Measurements from ENCODE around the gene ABCF2. TPM values are rescaled to one million over a fixed set of nuclear protein-coding genes. Genes with fewer than 3 reads are reported as not detected.

ABCF2 gene
- total RNA-seq, 4 donors from 2014 or later: 27.0 to 44.7 (median 40.5) TPM

DNA sequence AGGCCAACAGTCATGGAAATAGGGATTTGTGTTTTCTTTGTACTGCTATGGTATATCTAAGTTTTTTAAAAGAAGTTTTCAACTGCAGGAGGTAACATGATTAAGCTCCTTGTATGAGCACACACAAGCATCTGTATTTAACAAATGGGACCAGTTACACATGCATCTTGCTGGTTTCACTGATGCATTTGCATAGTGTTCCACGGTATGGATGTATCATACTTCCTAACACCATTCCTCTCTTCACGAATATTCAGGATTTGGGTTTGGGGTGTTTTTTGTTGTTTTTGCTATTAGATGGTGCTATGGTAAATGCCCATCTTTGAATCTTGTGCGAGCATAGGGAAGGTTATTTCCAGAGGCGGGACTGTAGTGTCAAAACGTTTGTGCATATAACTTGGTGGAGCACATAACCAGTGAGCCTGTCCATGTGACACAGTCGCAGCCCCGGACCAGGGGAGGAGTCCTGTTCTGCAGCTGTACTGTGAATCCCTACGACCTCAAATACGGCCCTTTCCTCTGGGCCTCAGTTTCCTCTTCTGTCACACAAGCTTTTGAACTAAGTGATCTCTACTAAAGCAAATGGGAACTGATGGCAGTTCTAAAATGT, 18.6 kb downstream of the ABCF2 start:
- no peak overlapping the region for H3K4me3 ChIP-seq
- H3K27ac ChIP-seq: no peak overlapping the region
- no peak for DNase-seq
- intact Hi-C loops (cut with DNase I): no loop called here
- TF ChIP-seq POLR2A (IDR thresholded peaks at IDR 0.05): no peak
- TF ChIP-seq, protein P1, sequence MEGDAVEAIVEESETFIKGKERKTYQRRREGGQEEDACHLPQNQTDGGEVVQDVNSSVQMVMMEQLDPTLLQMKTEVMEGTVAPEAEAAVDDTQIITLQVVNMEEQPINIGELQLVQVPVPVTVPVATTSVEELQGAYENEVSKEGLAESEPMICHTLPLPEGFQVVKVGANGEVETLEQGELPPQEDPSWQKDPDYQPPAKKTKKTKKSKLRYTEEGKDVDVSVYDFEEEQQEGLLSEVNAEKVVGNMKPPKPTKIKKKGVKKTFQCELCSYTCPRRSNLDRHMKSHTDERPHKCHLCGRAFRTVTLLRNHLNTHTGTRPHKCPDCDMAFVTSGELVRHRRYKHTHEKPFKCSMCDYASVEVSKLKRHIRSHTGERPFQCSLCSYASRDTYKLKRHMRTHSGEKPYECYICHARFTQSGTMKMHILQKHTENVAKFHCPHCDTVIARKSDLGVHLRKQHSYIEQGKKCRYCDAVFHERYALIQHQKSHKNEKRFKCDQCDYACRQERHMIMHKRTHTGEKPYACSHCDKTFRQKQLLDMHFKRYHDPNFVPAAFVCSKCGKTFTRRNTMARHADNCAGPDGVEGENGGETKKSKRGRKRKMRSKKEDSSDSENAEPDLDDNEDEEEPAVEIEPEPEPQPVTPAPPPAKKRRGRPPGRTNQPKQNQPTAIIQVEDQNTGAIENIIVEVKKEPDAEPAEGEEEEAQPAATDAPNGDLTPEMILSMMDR (IDR thresholded peaks at IDR 0.05): no peak
- no peaks in the 10 kb centered on the region for H3K4me1 ChIP-seq
- H3K27me3 ChIP-seq: peaks cover 0 to 34% (median 0%) of the 10 kb centered on the region in 4 donors
- 70 to 79% methylated on average over 9 of the region's 9 CpGs for WGBS, 2 donors
- H3K36me3 ChIP-seq: peaks cover 0 to 17% (median 0%) of the 10 kb centered on the region in 3 donors
- no peaks in the 10 kb centered on the region for H3K9me3 ChIP-seq

DNA sequence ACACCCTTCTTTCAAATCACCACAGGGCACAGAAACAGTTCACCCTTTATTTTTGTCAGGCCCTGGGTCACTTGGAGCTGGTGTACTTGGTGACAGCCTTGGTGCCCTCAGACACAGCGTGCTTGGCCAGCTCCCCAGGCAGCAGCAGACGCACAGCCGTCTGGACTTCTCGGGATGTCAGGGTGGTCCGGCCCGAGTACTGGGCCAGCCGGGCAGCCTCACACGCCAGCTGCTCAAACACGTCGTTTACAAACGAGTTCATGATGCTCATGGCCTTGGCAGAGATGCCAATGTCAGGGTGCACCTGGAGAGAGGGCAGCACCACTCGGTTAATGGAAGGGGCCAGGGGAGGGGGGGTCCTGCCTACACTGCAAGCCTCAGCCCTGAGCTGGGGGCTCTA, 19.2 kb downstream of the ABCF2 start:
- Histone ChIP-seq H3K9me3 (no peaks in the 10 kb centered on the region), H3K4me3 (no peak overlapping the region), H3K36me3 (peaks cover 0 to 11% (median 0%) of the 10 kb centered on the region in 3 donors), H3K27me3 (peaks cover 0 to 37% (median 0%) of the 10 kb centered on the region in 4 donors), H3K4me1 (no peaks in the 10 kb centered on the region), H3K27ac (no peak overlapping the region)
- intact Hi-C loops (cut with DNase I): no loop called here
- TF ChIP-seq, protein P1 (IDR thresholded peaks at IDR 0.05): no peak
- TF ChIP-seq POLR2A (IDR thresholded peaks at IDR 0.05): no peak
- DNase-seq: no peak
- no CpG with 5 or more reads among the region's 12 CpGs for WGBS, 2 donors

DNA sequence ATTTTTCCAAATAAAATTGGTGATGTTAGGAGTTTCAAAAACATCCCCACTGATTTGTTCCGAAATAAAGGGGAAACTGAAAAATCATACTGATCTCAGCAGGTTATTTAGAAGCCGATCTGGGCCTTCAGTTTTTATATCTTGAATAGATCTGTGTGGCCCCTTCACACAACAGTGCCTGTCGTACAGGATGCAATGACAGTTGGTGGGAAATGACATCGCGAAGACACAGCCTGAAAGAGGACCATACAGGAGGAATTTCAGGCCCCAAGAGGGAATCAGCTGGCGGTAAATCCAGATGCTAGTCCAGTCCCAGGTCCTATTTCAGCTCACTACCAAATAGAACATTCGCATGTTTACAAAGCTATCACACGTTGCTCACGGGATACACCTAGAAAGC, 19.7 kb downstream of the ABCF2 start:
- intact Hi-C loops (cut with DNase I): no loop called here
- H3K36me3 ChIP-seq: peaks cover 0 to 6% (median 0%) of the 10 kb centered on the region in 3 donors
- H3K4me3 ChIP-seq: no peak overlapping the region
- H3K27me3 ChIP-seq: peaks cover 0 to 37% (median 0%) of the 10 kb centered on the region in 4 donors
- WGBS, 2 donors: 60 to 63% methylated on average over 9 of the region's 9 CpGs
- H3K9me3 ChIP-seq: no peaks in the 10 kb centered on the region
- no peaks in the 10 kb centered on the region for H3K4me1 ChIP-seq
- TF ChIP-seq POLR2A (IDR thresholded peaks at IDR 0.05): no peak
- TF ChIP-seq, protein P1 (IDR thresholded peaks at IDR 0.05): no peak
- H3K27ac ChIP-seq: no peak overlapping the region
- no peak for DNase-seq

DNA sequence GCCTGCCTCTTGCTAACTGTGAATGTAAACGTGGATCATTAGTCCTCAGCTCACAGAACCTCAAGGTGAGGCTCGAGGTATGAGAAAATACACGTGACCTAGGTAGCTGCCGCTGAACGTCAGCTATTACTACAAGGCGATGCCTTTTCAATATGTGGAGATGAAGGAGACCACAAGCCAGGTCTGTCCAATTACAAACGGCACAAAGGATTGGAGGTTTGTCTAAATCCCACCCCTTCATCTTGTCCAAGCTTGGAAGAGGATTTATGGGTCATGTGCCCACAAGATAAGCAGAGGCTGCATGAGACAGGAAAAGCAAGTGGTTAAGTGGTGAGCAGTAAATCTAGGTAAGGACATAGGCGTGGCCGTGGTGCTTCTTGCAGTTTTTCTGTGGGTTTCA, 20.1 kb downstream of the ABCF2 start:
- 44 to 58% methylated on average over 5 to 8 of the region's 9 CpGs for WGBS, 2 donors
- intact Hi-C loops (cut with DNase I): no loop called here
- peaks cover 0 to 2% (median 0%) of the 10 kb centered on the region in 3 donors for H3K36me3 ChIP-seq

DNA sequence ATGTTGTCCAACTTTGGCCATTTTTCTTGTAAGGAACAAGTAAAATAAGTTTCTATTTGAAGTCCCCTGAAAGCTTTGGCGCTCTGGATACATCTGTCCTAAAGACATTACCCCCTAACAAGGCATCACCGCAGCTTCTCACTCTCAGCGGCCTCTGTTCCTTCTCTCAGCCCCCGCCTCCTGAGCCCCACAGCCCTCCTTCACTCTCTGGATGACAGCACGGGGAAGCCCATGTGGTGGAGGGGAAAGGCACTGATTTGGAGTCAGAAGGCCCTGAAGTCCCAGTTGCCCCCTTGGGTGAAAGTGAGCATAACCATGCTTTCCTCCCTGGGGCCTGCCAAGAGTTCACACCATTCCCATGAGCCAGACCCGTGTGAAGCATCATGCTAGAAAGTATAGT, 21.3 kb downstream of the ABCF2 start:
- Histone ChIP-seq H3K27me3 (peaks cover 0 to 37% (median 0%) of the 10 kb centered on the region in 4 donors), H3K4me1 (no peaks in the 10 kb centered on the region), H3K4me3 (no peak overlapping the region), H3K36me3 (no peaks in the 10 kb centered on the region), H3K9me3 (no peaks in the 10 kb centered on the region), H3K27ac (no peak overlapping the region)
- 56 to 65% methylated on average over 5 of the region's 6 CpGs for WGBS, 2 donors
- intact Hi-C loops (cut with DNase I): no loop called here
- no peak for DNase-seq
- no peak for TF ChIP-seq POLR2A (IDR thresholded peaks at IDR 0.05)
- TF ChIP-seq, protein P1 (IDR thresholded peaks at IDR 0.05): no peak

More for the DNA sequence above, 20.1 kb downstream of the ABCF2 start:
- TF ChIP-seq POLR2A (IDR thresholded peaks at IDR 0.05): no peak
- TF ChIP-seq, protein P1 (IDR thresholded peaks at IDR 0.05): no peak
- H3K27ac ChIP-seq: no peak overlapping the region
- no peaks in the 10 kb centered on the region for H3K4me1 ChIP-seq
- peaks cover 0 to 37% (median 0%) of the 10 kb centered on the region in 4 donors for H3K27me3 ChIP-seq
- no peak overlapping the region for H3K4me3 ChIP-seq
- H3K9me3 ChIP-seq: no peaks in the 10 kb centered on the region
- DNase-seq: no peak
